Amniotic epithelial cell (primary cell): Measurements from ENCODE around the gene KIF3C.
"Not testable (repeated sequence)": the region's sequence is repeated elsewhere in the genome, so short reads cannot be mapped to it uniquely, and the experiment has no call there.

Experiments
- DNase-seq: peaks from one replicate; pipeline ENCODE4 v3.0.0-alpha.2; 2010; ENCODE audit warnings: low read depth

KIF3C gene

DNA sequence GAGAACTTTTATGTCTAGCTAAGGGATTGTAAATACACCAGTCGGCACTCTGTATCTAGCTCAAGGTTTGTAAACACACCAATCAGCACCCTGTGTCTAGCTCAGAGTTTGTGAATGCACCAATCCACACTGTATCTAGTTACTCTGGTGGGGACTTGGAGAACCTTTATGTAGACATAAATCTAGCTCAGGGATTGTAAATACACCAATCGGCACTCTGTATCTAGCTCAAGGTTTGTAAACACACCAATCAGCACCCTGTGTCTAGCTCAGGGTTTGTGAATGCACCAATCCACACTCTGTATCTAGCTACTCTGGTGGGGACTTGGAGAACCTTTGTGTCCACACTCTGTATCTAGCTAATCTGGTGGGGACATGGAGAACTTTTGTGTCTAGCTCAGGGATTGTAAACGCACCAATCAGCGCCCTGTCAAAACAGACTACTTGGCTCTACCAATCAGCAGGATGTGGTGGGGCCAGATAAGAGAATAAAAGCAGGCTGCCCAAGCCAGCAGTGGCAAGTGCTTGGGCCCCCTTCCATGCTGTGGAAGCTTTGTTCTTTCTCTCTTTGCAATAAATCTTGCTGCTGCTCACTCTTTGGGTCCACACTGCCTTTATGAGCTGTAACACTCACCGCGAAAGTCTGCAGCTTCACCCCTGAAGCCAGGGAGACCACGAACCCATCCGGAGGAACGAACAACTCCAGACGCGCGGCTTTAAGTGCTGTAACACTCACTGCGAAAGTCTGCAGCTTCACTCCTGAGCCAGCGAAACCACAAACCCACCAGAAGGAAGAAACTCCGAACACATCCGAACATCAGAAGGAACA is 66.1 kb downstream of the KIF3C start:
- not testable (repeated sequence) for DNase-seq

DNA sequence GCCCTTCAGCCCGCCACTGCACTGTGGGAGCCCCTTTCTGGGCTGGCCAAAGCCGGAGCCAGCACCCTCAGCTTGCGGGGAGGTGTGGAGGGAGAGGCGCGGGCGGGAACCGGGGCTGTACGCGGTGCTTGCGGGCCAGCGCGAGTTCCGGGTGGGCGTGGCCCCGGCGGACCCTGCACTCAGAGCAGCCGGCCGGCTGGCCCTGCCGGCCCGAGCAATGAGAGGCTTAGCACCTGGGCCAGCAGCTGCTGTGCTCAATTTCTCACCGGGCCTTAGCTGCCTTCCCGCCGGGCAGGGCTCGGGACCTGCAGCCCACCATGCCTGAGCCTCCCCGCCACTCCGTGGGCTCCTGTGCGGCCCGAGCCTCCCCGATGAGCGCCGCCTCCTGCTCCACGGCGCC is 66.9 kb downstream of the KIF3C start:
- DNase-seq: not testable (repeated sequence)

DNA sequence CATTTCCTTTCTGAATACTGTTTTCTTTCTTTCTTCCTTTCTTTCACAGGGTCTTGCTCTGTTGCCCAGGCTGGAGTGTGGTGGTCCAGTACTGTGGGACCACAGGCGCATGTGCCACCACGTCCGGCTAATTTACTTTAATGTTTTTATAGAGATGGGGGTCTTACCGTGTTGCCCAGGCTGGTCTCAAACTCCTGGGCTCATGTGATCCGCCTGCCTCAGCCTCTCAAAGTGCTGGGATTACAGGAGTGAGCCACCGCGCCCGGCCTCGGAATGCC is 68.7 kb downstream of the KIF3C start:
- DNase-seq: not testable (repeated sequence)

DNA sequence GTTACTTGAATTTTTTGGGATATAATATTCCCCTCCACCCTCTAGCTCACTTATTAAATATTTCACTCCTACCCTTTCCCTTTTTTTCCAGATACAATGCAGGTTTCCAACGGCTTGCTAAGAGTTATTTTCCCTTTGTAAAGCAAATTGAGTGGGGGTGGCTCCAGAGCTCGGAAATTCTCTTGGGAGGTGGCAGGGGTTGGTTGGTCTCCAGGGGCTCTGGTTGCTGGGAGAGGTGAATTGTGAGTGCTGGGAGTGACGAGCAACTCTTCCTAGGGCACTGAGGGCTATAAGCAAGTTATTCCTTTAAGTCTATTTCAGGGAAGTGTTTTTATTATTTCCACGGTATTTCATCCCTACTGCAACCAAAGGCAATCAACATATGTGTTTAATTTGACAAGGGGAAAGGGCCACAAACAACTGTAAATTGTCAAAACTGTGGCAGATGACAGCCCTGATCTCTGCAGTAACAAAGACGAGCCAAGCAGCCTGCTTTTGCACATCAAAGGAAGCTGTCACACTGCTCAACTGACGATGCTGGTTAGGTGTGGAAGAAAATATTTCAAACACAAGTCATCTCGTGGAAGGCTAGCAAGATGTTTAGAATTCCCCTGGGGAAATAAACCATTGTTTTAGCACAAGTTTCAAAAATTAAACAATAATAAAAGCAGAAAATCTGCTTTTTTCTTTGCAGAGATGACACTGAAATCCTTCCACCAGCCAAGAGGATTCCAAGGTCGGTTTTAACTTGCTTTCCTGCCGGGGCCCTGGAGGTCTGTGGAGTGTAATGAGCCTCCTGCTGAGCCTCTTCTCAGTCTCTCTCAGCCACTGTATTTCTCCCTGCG is 69.2 kb downstream of the KIF3C start:
- peak; percentile 23 for DNase-seq

DNA sequence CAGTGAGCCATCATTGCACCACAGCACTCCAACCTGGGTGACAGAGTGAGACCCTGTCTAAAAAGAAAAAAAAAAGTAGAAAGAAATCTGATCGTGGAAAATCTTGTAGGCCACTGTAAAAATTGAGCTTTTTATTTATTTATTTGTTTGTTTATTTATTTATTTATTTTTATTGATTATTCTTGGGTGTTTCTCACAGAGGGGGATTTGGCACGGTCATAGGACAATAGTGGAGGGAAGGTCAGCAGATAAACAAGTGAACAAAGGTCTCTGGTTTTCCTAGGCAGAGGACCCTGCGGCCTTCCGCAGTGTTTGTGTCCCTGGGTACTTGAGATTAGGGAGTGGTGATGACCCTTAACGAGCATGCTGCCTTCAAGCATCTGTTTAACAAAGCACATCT is 72.7 kb downstream of the KIF3C start:
- not testable (repeated sequence) for DNase-seq

DNA sequence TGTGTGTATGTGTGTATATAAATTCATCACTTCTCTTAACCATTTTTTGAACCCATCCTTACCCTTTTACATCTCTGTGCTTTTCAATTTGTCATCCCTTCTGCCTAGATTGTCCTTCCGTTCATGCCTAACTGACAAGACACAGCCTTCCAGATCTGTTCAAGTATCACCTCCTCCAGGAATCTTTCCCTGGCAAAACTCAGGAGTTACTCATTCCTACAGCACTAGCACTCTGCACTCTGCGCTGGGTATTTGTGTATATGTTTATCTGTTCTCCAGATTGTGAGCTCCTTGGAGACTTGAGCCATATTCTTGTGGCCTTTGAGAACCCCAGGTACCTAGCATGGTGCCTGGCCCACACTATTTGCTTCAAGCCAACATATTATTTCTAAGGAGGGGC is 77.2 kb downstream of the KIF3C start:
- peak; percentile 42 for DNase-seq

DNA sequence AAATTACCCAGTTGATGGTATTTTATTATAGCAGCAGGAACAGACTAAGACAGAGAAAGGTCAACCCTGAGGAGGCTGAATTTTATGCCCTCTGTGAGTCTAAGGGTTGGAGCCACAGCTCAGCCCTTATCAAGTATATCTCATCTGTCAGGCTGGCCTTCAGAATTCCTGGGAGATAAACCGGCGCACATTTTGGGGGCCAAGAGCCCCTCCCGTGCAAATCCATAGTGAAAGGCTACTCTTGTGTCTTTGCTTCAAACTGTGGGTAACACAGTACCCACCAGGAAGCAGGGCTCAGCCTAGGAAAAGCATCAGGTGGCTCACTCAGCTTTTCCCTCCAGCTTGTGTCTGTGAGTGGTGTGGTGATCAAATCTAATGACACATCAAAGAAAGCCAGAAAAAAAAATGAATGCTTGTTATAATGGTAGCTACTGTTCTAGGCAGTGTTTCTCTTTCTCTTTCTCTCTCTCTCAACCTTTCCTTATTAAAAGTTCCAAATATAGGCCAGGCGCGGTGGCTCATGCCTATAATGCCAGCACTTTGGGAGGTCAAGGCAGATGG is 79.0 kb downstream of the KIF3C start:
- no peak for DNase-seq

DNA sequence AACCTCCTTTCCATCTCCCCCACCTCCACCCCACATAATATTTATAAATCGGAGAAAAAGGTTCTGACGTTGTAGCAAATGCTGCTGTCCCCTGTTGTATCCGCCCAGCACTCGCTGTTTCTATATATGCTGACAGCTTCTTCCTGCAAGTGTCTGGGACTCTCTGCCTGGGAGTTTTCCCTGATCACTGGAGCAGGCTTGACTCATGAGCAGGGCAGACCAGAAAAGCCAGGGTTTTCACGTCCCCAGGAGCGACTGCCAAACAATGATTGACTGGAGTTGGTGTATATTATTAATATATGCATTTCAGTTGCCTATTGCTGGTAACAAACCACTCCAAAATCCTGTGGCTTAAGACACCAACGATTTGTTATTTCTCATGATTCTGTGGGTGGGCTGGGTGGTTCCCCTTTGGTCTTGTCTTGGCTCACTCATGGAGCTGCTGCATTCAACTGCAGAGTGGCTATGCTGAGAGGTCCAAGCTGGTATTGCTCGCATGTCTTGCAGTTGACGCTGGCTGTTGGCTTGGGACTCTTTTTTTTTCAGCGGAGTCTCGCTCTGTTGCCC is 82.8 kb downstream of the KIF3C start:
- no peak for DNase-seq

DNA sequence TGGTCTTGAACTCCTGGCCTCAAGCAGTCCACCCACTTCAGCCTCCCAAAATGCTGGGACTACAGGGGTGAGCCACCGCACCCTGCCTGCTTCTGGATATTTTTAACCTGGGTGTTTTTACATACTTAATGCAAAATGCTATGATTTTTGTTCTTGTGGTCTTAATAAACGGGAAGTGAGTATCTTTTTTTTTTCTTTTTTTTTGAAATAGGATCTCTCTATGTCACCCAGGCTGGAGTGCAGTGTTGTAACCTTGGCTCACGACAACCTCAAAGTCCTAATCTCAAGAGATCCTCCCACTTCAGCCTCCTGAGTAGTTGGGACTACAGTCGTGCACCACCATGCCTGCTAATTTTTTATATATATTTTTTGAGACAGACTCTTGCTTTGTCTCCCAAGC is 84.8 kb downstream of the KIF3C start:
- DNase-seq: no peak

DNA sequence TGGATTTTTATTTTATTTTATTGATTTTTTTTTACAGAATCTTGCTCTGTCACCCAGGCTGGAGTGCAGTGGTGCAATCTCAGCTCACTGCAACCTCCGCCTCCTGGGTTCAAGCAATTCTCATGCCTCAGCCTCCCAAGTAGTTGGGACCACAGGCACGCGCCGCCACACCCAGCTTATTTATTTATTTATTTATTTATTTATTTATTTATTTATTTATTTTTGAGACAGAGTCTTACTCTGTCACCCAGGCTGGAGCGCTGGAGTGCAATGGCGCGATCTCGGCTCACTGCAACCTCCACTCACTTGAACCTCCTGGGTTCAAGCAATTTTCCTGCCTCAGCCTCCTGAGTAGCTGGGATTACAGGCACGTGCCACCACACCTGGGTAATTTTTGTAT is 86.0 kb downstream of the KIF3C start:
- not testable (repeated sequence) for DNase-seq

DNA sequence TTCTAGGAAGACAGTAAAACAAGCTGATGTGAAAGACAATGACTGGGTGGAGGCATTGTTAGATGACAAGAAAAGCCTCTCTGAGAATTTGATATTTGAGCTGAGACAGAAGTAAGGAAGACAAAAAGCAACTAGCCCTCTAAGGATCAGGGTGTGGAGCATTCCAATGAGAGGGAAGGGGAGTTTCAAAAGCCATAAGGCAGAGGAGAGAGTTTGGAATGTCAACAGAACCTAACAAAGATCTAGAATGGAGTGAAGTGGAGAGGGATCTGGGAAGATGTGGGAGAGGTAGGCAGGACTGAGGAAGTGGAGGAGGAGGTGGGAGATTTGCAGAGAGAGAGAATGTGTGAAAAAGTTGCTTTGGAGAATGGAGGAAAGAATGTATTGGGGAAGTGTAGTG is 86.7 kb downstream of the KIF3C start:
- no peak for DNase-seq

DNA sequence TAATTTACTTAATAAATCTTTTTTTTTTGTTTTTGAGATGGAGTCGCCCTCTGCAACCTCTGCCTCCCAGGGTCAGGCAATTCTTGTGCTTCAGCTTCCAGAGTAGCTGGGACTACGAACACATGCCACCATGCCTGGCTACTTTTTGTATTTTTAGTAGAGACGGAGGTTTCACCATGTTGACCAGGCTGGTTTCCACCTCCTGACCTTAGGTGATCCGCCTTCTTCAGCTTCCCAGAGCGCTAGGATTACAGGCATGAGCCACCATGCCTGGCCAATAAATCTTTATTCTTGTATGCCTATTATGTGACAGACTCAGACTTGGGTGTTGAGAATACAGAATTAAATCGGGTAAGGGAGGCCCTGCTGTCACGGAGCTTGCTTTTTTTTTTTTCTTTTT is 87.3 kb downstream of the KIF3C start:
- no peak for DNase-seq

DNA sequence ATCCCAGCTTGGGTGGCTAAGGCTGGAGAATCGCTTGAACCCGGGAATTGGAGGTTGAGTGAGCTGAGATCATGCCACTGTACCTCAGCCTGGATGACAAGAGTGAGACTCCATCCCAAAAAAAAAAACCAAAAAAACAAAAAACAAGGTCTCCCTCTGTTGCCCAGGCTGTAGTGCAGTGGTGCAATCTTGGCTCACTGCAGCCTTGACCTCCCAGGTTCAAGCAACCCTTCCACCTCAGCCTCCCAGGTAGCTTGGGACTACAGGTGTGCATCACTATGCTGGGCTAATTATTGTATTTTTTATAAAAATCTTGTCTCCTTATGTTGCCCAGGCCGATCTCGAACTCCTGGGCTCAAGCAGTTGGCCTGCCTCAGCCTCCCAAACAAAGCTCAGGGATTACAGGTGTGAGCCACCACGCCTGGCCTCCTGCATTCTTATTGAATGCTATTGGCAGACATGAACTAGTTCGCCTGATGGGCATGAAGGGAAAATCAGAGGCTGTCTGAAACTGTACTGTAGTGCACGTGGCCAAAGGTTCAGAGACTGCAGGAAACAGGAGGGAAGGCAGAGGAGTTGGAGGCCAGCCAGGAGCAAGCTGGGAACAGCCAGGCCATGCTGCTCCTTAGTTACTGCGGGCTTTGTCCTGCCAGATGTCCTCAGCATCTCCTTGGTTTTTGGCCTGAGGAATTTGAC is 88.0 kb downstream of the KIF3C start:
- no peak for DNase-seq

DNA sequence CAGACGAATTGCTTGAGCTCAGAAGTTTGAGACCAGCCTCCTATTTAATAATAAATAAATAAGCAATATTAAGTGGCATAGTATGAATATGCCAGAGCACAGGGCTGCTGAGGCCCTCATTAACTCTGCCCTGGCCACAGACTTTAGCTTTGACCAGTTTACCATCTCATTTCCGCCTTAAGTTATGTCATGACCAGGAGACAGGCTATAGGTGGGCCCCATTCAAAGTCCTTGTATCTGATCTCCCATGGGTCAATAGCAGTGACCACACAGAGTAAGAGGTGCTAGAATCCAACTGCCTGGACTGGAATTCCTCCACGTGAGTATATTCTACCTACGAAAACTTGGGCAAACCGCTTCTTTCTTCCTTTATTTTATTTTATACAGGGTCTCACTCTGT is 90.6 kb downstream of the KIF3C start:
- DNase-seq: no peak

DNA sequence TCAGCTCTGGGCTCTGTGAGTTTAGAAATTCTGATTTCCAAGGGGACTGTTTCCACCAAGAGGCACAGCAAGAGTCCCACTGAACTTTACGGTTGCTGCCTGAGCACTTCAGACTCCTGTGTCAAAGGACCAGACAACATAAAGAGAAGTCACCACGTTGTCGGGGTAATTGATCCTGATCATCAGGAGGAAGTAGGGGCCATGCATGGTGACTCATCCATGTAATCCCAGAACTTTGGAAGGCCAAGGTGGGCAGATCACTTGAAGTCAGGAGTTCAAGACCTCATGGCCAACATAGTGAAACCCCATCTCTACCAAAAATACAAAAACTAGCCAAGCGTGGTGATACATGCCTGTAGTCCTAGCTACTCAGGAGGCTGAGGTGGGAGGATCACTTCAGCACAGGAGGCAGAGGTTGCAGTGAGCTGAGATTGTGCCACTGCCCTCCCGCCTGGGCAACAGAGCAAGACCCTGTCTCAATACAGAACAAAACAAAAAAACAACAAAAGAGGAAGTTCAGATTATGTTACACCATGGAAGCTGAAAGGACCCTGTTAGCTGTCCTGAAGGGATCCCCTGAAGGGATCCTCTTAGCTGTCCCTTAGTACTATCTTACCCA is 94.6 kb downstream of the KIF3C start:
- no peak for DNase-seq

DNA sequence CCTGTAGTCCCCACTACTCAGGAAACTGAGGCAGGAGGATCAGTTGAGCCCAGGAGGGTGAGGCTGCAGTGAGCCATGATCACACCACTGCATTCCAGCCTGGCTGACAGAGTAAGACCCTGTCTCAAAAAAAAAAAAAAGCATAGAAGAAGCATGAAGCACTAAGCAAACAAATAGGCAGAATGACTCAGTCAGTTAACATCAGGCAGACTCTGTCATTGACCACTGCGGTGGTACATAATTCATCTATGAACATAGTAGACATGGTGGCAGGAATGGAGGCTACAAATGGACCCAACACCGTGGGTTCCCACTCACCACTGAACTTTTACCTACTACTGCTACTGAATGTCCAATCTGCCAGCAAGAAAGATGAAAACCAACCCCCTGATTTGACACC is 96.4 kb downstream of the KIF3C start:
- DNase-seq: peak; percentile 54

DNA sequence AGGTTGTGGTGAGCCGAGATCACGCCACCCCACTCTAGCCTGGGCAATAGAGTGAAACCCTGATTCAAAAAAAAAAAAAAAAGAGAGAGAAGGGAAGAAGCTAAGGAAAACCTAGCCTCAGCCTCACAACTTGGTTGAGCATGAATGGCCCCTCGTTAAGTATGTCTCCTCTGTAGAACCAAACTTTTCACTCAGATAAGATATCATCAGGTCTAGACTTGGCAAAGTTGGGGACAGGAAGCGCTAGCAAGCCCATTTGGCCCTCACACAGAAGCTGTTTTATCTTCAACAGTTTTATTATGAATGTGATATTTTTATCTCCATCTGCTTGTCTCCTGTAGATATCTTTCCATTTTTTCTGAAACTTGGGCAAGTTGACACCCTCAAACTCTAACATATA is 100.5 kb downstream of the KIF3C start:
- no peak for DNase-seq

DNA sequence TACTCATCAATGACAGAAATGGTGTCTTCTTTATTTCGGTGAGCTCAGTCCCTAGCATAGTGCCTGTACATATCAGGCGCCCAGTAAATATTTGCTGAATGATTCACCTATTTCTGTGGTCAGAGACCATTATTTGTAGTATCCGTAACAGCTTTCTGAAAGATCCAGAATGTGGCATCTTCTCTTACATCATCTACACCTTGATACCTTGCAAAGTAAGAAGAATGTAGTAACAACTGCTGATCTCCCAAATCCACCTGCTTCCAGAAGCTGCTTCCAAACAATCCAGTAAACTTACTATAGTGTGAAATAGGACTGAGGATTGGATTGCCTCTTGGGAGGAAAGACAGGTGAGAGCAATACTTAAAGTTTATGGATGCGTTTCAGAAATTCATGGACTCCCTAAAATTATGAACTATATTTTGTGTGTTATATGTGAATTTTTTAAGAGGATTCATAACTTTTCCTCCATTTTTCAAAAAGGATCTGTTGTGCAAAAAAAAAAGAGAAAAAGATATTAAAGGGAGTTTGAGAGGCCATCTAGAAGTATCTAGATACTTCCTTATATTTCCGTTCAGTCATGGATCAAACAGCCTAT is 103.1 kb downstream of the KIF3C start:
- DNase-seq: peak; percentile 71

DNA sequence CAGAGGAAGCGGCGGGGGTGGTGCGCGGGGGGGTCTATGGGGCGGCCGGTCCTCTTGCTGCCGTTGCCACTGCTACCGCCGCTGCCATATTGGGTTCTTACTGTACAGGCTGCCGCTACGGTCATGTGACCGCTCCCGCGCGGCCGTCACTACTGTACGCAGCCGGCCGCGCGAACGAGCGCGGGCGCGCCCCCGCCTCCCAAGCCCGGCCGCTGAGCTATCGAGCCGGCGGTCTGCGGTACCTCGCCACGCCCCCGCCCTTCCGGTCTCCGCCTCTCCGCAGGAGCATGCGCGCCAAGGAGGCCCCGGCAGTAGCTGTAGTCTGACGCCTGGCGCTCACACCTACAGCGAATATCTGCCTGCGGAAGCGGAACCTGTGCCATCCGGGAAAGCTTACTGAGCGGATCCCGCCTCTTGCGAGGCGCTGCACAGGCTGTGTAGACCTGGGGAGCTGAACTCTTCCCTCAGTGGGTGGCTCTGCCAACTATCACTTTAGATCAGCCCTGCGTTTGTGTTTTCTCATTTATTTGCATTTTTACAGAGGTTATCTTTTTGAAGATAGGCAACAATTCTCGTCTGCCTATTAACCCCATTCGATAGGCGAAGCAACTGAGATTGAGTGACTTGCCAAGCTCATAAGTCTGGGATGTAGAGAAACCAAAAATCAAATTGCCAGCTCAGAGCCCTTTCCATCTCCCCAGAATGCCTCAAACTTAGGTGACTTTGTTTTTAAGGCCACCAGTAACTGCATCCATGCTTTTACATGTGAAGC is 103.8 kb downstream of the KIF3C start, which contains the start of gene ASXL2:
Gene ASXL2 (minus strand): TSS at position 127 of the 772 bp plus-strand sequence. CDS start 265 bp downstream, outside the sequence.
- DNase-seq: peak; percentile 96
